Measurements from ENCODE around the gene SIGLEC5. TPM values are rescaled to one million over a fixed set of nuclear protein-coding genes. Genes with fewer than 3 reads are reported as not detected.

The SIGLEC5 gene
- total and polyA plus RNA-seq, 2 of the 13 experiments (the other 11 are each of a cell fraction or from before 2014, with no cell fraction given) = not detected

DNA sequence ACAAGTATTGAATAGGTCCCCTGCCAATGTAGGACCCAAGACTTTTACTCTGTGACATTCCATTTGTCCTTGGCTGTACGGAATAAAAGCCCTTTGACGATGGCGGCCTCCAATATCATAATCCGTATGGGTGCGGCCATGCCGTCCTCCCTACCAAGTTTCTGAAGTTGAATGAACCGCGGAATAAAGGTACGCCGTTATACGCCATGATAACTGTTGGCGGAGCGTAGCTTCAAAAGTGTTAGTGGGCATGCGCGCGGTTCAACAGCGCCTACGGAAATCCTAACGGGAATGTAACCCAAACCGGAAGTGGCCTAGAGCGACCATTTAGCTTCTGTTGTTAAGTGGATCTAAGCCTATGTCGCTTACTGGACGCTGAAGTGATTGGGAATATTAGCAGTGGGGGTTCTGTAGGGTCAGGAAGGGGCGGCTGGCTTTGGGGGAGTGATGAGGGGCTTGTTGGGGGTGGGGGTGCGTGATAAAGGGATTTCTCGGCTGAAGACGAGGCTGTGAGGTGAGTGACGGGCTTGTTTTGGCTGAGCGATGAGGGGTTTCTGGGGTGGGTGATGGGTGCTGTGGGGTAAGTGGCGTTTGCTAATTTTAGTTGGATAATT is 59.1 kb downstream of the SIGLEC5 start, which contains the start of gene ZNF175:
TSS of gene ZNF175 (plus strand) at position 322 of the 614 bp plus-strand sequence. CDS start 2,047 bp downstream, outside the sequence.
- Histone ChIP-seq H3K4me2 (ENCODE audit: low read depth, low read length) (peak within 1 kb of the TSS; percentile 80), H3K4me1 (ENCODE audit: insufficient read depth, low read length) (peaks cover 9% of the 10 kb centered on the region), H3K9me3 (ENCODE audit: low read length) (no peaks in the 10 kb centered on the region), H3K27ac (ENCODE audit: extremely low read length, insufficient read depth, low read length) (no peak within 1 kb of the TSS), H3K9ac (ENCODE audit: insufficient read depth, low read depth, low read length) (peak within 1 kb of the TSS; percentile 64; the same call in 1 of the 2 replicates), H3K36me3 (replicated peaks in 1 of 2; ENCODE audit: control insufficient read depth in 1 of 2, insufficient read depth in 2 of 2, low read length in 2 of 2) (no peaks in the 10 kb centered on the region), H3K4me3 (replicated peaks in 1 of 3; ENCODE audit: insufficient read depth in 1 of 3, low read depth in 2 of 3, low read length in 3 of 3) (peak within 1 kb of the TSS; percentile 65 to 75 (median 70)), H4K20me1 (ENCODE audit: insufficient read depth, low read length) (no peaks in the 10 kb centered on the region), H3K27me3 (ENCODE audit: control insufficient read depth in 1 of 2, insufficient read depth in 2 of 2, low read length in 2 of 2) (peaks cover 0 to 1% of the 10 kb centered on the region in 2 experiments; a peak in 1 of 5 replicates), H2AFZ (ENCODE audit: low read length) (no peak within 1 kb of the TSS), H3K79me2 (ENCODE audit: insufficient read depth, low read length) (no peaks in the 10 kb centered on the region)
- intact Hi-C loops (cut with micrococcal nuclease; ENCODE audit: unreplicated experiment) = no loop called here
- no TSS peak for BruUV-seq (replicated peaks)
- peak; percentile 80 for ATAC-seq
- FAIRE-seq = peak; percentile 89
- ChIA-PET POLR2A (no interaction called here), CTCF (ENCODE audit: low intra/inter-chr PET ratio, low total read pairs) (no interaction called here)
- 30% methylated on average over 29 of the region's 30 CpGs for WGBS (ENCODE audit: low lambda C conversion rate)
- in situ Hi-C loops (cut with HindIII; ENCODE audit: extremely low pct_ligation_motif_present, low pct_unique_long_range_greater_than_20kb) = no loop called here
- DNase-seq (ENCODE audit: low spot score) = peak; percentile 86
- TF ChIP-seq KAT8 (CRISPR knock-in tag; IDR thresholded peaks at IDR 0.05) (peak; percentile 78), NCOA2 (CRISPR knock-in tag; IDR thresholded peaks at IDR 0.05) (no peak), PRMT3 (CRISPR knock-in tag; IDR thresholded peaks at IDR 0.05; ENCODE audit: borderline replicate concordance, low read depth) (no peak), POLR2A (IDR thresholded peaks at IDR 0.05; ENCODE audit: insufficient read depth in 1 of 2, low read depth in 2 of 2, low read length in 2 of 2) (peak in 1 of 2 experiments; percentile 30; a peak in 1 of 4 replicates), WIZ (CRISPR knock-in tag; IDR thresholded peaks at IDR 0.05) (peak; percentile 50; the same call in 1 of the 2 replicates), IRF2 (CRISPR knock-in tag; IDR thresholded peaks at IDR 0.05) (peak; percentile 70), ZMYM4 (CRISPR knock-in tag; IDR thresholded peaks at IDR 0.05) (0 out of 2 replicates have a peak, but pooled peaks have one; percentile 43), POLR2AphosphoS5 (IDR thresholded peaks at IDR 0.05; ENCODE audit: low read depth, low read length) (peak; percentile 41; the same call in 1 of the 2 replicates), FOXA3 (CRISPR knock-in tag; IDR thresholded peaks at IDR 0.05) (0 out of 2 replicates have a peak, but pooled peaks have one; percentile 17), GATAD1 (CRISPR knock-in tag; IDR thresholded peaks at IDR 0.05) (peak; percentile 76)
- TF ChIP-seq, protein P1, sequence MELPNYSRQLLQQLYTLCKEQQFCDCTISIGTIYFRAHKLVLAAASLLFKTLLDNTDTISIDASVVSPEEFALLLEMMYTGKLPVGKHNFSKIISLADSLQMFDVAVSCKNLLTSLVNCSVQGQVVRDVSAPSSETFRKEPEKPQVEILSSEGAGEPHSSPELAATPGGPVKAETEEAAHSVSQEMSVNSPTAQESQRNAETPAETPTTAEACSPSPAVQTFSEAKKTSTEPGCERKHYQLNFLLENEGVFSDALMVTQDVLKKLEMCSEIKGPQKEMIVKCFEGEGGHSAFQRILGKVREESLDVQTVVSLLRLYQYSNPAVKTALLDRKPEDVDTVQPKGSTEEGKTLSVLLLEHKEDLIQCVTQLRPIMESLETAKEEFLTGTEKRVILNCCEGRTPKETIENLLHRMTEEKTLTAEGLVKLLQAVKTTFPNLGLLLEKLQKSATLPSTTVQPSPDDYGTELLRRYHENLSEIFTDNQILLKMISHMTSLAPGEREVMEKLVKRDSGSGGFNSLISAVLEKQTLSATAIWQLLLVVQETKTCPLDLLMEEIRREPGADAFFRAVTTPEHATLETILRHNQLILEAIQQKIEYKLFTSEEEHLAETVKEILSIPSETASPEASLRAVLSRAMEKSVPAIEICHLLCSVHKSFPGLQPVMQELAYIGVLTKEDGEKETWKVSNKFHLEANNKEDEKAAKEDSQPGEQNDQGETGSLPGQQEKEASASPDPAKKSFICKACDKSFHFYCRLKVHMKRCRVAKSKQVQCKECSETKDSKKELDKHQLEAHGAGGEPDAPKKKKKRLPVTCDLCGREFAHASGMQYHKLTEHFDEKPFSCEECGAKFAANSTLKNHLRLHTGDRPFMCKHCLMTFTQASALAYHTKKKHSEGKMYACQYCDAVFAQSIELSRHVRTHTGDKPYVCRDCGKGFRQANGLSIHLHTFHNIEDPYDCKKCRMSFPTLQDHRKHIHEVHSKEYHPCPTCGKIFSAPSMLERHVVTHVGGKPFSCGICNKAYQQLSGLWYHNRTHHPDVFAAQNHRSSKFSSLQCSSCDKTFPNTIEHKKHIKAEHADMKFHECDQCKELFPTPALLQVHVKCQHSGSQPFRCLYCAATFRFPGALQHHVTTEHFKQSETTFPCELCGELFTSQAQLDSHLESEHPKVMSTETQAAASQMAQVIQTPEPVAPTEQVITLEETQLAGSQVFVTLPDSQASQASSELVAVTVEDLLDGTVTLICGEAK (IDR thresholded peaks at IDR 0.05) = 0 out of 2 replicates have a peak, but pooled peaks have one; percentile 8
- TF ChIP-seq, protein P1 (CRISPR knock-in tag; IDR thresholded peaks at IDR 0.05) = peak; percentile 33; the same call in 1 of the 2 replicates
- TF ChIP-seq, protein P2, sequence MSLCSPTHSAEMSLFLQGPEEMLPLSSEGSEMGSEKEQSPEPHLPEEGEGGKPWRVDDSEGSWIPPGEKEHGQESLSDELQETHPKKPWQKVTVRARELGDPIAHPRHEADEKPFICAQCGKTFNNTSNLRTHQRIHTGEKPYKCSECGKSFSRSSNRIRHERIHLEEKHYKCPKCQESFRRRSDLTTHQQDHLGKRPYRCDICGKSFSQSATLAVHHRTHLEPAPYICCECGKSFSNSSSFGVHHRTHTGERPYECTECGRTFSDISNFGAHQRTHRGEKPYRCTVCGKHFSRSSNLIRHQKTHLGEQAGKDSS (CRISPR knock-in tag; IDR thresholded peaks at IDR 0.05; ENCODE audit: borderline replicate concordance, low read depth) = no peak
- TF ChIP-seq, protein P3, sequence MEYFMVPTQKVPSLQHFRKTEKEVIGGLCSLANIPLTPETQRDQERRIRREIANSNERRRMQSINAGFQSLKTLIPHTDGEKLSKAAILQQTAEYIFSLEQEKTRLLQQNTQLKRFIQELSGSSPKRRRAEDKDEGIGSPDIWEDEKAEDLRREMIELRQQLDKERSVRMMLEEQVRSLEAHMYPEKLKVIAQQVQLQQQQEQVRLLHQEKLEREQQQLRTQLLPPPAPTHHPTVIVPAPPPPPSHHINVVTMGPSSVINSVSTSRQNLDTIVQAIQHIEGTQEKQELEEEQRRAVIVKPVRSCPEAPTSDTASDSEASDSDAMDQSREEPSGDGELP (IDR thresholded peaks at IDR 0.05; ENCODE audit: borderline replicate concordance, low read depth) = no peak
